ENCODE data around the gene RUNX2.

The RUNX2 gene

GRCh38 chr6:45681860-45682511 is 353.9 kb downstream of the RUNX2 start (continued):
- no peak for TF ChIP-seq CSRNP3 (CRISPR knock-in tag; IDR thresholded peaks at IDR 0.05)
- no peak for TF ChIP-seq OSR1 (CRISPR knock-in tag; IDR thresholded peaks at IDR 0.05)
- TF ChIP-seq CSDC2 (CRISPR knock-in tag; IDR thresholded peaks at IDR 0.05) = no peak
- TF ChIP-seq ZNF565 (CRISPR knock-in tag; conservative IDR thresholded peaks at IDR 0.05; ENCODE audit: low read depth) = no peak
- no peak for TF ChIP-seq ESRRG (CRISPR knock-in tag; IDR thresholded peaks at IDR 0.05)
- no peak for TF ChIP-seq CREB5 (CRISPR knock-in tag; IDR thresholded peaks at IDR 0.05; ENCODE audit: low read depth)
- TF ChIP-seq TCF4 (CRISPR knock-in tag; IDR thresholded peaks at IDR 0.05; ENCODE audit: borderline replicate concordance) = no peak
- TF ChIP-seq GLIS3 (CRISPR knock-in tag; IDR thresholded peaks at IDR 0.05) = no peak
- no peak for TF ChIP-seq ARNTL (CRISPR knock-in tag; IDR thresholded peaks at IDR 0.05; ENCODE audit: borderline replicate concordance, low read depth)

- no peak for TF ChIP-seq ARNTL (CRISPR knock-in tag; IDR thresholded peaks at IDR 0.05; ENCODE audit: borderline replicate concordance, low read depth)
- no peak for TF ChIP-seq OSR1 (CRISPR knock-in tag; IDR thresholded peaks at IDR 0.05)
- TF ChIP-seq TSHZ2 (CRISPR knock-in tag; IDR thresholded peaks at IDR 0.05) = no peak
- TF ChIP-seq ZNF565 (CRISPR knock-in tag; conservative IDR thresholded peaks at IDR 0.05; ENCODE audit: low read depth) = no peak
- TF ChIP-seq TCF4 (CRISPR knock-in tag; IDR thresholded peaks at IDR 0.05; ENCODE audit: borderline replicate concordance) = no peak
- TF ChIP-seq ZNF70 (CRISPR knock-in tag; IDR thresholded peaks at IDR 0.05) = no peak
- no peak for TF ChIP-seq CSDC2 (CRISPR knock-in tag; IDR thresholded peaks at IDR 0.05)
- no peak for TF ChIP-seq ZNF8 (CRISPR knock-in tag; IDR thresholded peaks at IDR 0.05)
- TF ChIP-seq RARB (CRISPR knock-in tag; IDR thresholded peaks at IDR 0.05) = no peak
- no peak for ATAC-seq
Measured at GRCh38 chr6:45684476-45684875, 356.3 kb downstream of the RUNX2 start.

GRCh38 chr6:45685076-45685475 is 356.9 kb downstream of the RUNX2 start:
- ATAC-seq = no peak
- TF ChIP-seq BACH2 (CRISPR knock-in tag; IDR thresholded peaks at IDR 0.05; ENCODE audit: borderline replicate concordance) (no peak), GLIS3 (CRISPR knock-in tag; IDR thresholded peaks at IDR 0.05) (no peak), CREB5 (CRISPR knock-in tag; IDR thresholded peaks at IDR 0.05; ENCODE audit: low read depth) (no peak), ZC3H10 (CRISPR knock-in tag; IDR thresholded peaks at IDR 0.05) (no peak), ZFP3 (CRISPR knock-in tag; IDR thresholded peaks at IDR 0.05) (no peak), TSHZ2 (CRISPR knock-in tag; IDR thresholded peaks at IDR 0.05) (no peak), CSDC2 (CRISPR knock-in tag; IDR thresholded peaks at IDR 0.05) (no peak), PATZ1 (CRISPR knock-in tag; IDR thresholded peaks at IDR 0.05; ENCODE audit: borderline replicate concordance) (no peak), TCF4 (CRISPR knock-in tag; IDR thresholded peaks at IDR 0.05; ENCODE audit: borderline replicate concordance) (no peak)
